Endodermal cell (in vitro differentiated cells): ENCODE measurements around the gene RDH14. TPM values are rescaled to one million over a fixed set of nuclear protein-coding genes. Genes with fewer than 3 reads are reported as not detected.

Experiments used
- DNase-seq: peaks from one replicate; pipeline ENCODE4 v3.0.0-alpha.2; 2017
- H3K27ac ChIP-seq: 2 replicates; pipeline ENCODE4 v1.5.1; 2013; ENCODE audit warnings: mild to moderate bottlenecking, low read depth, low read length, moderate library complexity
- H3K27me3 ChIP-seq: 2 replicates; pipeline ENCODE4 v1.6.1; 2013; ENCODE audit warnings: mild to moderate bottlenecking, low read length, moderate library complexity; ENCODE audit not compliant: insufficient read depth, control insufficient read depth, poor library complexity, severe bottlenecking
- H3K36me3 ChIP-seq: 2 replicates; pipeline ENCODE4 v1.7.0; 2013; ENCODE audit warnings: mild to moderate bottlenecking, low read length, moderate library complexity; ENCODE audit not compliant: control insufficient read depth, insufficient read depth
- H3K4me1 ChIP-seq: one replicate; pipeline ENCODE4 v1.7.0; 2013; ENCODE audit warnings: low read length; ENCODE audit not compliant: control insufficient read depth, insufficient read depth
- H3K4me3 ChIP-seq: 2 replicates; pipeline ENCODE4 v1.5.1; 2013; ENCODE audit warnings: mild to moderate bottlenecking, low read length, moderate library complexity
- H3K9ac ChIP-seq: 2 replicates; pipeline ENCODE4 v1.6.1; 2013; ENCODE audit warnings: mild to moderate bottlenecking, low read length, moderate library complexity; ENCODE audit not compliant: poor library complexity, severe bottlenecking; ENCODE audit errors: extremely low read depth
- H3K9me3 ChIP-seq: 2 replicates; pipeline ENCODE4 v1.6.1; 2013; ENCODE audit warnings: mild to moderate bottlenecking, low read length, moderate library complexity; ENCODE audit not compliant: control insufficient read depth
- H3K27ac Mint-ChIP-seq: 2 replicates; pipeline ENCODE4 v1.8.0; 2020; ENCODE audit warnings: mixed read lengths
- H3K27me3 Mint-ChIP-seq: 2 replicates; pipeline ENCODE4 v1.8.0; 2021; ENCODE audit warnings: mild to moderate bottlenecking, mixed read lengths; ENCODE audit not compliant: insufficient read depth
- H3K36me3 Mint-ChIP-seq: 2 replicates; pipeline ENCODE4 v1.8.0; 2020; ENCODE audit warnings: low read depth, mixed read lengths
- H3K4me1 Mint-ChIP-seq: 2 replicates; pipeline ENCODE4 v1.8.0; 2020; ENCODE audit warnings: mixed read lengths
- H3K4me3 Mint-ChIP-seq: 2 replicates; pipeline ENCODE4 v1.8.0; 2020; ENCODE audit warnings: mild to moderate bottlenecking, moderate library complexity, mixed read lengths
- H3K9me3 Mint-ChIP-seq: 2 replicates; pipeline ENCODE4 v1.8.0; 2020; ENCODE audit warnings: mild to moderate bottlenecking, mixed read lengths
- WGBS, 2 experiments: methylation state at CpG; one replicate each; pipeline versions ENCODE4 v1.1.5 to v1.1.7; 2013; ENCODE audit warnings: missing lambda C conversion rate in 2 of 2, mixed read lengths in 1 of 2; ENCODE audit not compliant: insufficient coverage in 1 of 2, insufficient read length in 1 of 2; 5-methylcytosine and 5-hydroxymethylcytosine counted together
- total RNA-seq, 2 donors: library from RNA; stranded (reverse); fragmentation: NEBNext Ultra II Directional in 1 of 2; extraction: Animal tissue kit (Norgen Biotek cat#: 25700) in 1 of 2; gene quantifications; 2 replicates in 1 of 2; 3 replicates in 1 of 2; pipeline ENCODE4 v1.2.1, GENCODE V29; 2021
- TF ChIP-seq, protein P1 (sequence below): fragments of 200-600 bp; sonication (generic); conservative IDR thresholded peaks from 2 replicates; pipeline ENCODE4 v1.5.0; 2021; ENCODE audit warnings: antibody characterized with exemption, mild to moderate bottlenecking

Gene RDH14
- total RNA-seq, 2 donors from 2014 or later, result 22.6 to 23.0 TPM

DNA sequence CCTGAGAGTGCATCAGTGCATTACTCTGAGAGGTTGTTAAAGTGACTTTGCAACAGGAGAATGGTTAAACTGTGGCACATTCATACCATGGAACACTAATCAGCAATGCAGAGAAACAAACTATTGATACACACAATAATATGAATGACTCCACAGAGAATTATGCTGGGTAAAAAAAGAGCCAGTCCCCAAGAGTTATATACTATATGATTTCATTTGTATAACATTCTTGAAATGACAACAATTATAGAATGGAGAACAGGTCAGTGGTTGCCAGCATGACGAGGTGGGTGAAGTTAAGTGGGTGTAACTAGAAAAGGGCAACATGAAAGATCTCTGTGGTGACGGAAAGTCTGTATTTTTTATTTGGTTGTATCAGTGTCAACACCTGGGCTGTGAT is 31.9 kb upstream of the RDH14 start:
- Mint-ChIP-seq H3K36me3 (no peaks in the 10 kb centered on the region), H3K4me3 (no peak overlapping the region), H3K27me3 (no peaks in the 10 kb centered on the region), H3K27ac (no peak overlapping the region), H3K9me3 (no peaks in the 10 kb centered on the region), H3K4me1 (no peaks in the 10 kb centered on the region)
- H3K9ac ChIP-seq, result no peak overlapping the region
- no peak overlapping the region for H3K27ac ChIP-seq
- TF ChIP-seq, protein P1, sequence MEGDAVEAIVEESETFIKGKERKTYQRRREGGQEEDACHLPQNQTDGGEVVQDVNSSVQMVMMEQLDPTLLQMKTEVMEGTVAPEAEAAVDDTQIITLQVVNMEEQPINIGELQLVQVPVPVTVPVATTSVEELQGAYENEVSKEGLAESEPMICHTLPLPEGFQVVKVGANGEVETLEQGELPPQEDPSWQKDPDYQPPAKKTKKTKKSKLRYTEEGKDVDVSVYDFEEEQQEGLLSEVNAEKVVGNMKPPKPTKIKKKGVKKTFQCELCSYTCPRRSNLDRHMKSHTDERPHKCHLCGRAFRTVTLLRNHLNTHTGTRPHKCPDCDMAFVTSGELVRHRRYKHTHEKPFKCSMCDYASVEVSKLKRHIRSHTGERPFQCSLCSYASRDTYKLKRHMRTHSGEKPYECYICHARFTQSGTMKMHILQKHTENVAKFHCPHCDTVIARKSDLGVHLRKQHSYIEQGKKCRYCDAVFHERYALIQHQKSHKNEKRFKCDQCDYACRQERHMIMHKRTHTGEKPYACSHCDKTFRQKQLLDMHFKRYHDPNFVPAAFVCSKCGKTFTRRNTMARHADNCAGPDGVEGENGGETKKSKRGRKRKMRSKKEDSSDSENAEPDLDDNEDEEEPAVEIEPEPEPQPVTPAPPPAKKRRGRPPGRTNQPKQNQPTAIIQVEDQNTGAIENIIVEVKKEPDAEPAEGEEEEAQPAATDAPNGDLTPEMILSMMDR, result no peak
- H3K4me3 ChIP-seq, result no peak overlapping the region
- no peaks in the 10 kb centered on the region for H3K36me3 ChIP-seq
- no peaks in the 10 kb centered on the region for H3K9me3 ChIP-seq
- WGBS, 2 experiments, result 80 to 92% methylated on average over 1 to 2 of the region's 2 CpGs
- no peak for DNase-seq
- H3K4me1 ChIP-seq, result no peaks in the 10 kb centered on the region
- no peaks in the 10 kb centered on the region for H3K27me3 ChIP-seq

DNA sequence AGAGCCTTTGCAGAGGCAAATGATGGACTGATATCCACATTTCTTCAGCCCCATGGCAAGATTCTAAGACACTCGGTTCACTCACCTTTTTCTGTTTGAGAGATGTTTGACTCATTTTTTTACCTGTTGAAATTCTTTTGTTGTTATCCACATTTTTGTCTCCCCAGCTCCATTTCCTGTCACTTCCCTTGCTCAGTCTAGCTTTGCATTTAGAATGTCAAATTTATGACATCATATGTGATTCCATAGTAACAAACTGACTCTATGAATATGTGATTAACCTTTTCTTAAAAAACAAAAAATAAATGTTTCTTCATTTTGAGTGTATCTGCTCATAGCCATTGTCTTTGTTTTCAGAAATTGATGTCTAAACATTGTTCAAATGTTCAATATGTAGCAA is 28.9 kb upstream of the RDH14 start, which contains the start of gene NT5C1B:
Gene NT5C1B (minus strand): TSS at position 216 of the 400 bp plus-strand sequence. CDS start 101 bp downstream, at position 115.
- Mint-ChIP-seq H3K4me3 (no peak within 1 kb of the TSS), H3K36me3 (no peaks in the 10 kb centered on the region), H3K4me1 (no peaks in the 10 kb centered on the region), H3K27me3 (no peaks in the 10 kb centered on the region), H3K9me3 (no peaks in the 10 kb centered on the region), H3K27ac (no peak within 1 kb of the TSS)
- Histone ChIP-seq H3K4me3 (no peak within 1 kb of the TSS), H3K9ac (no peak within 1 kb of the TSS), H3K4me1 (no peaks in the 10 kb centered on the region), H3K36me3 (no peaks in the 10 kb centered on the region), H3K27me3 (no peaks in the 10 kb centered on the region), H3K27ac (no peak within 1 kb of the TSS), H3K9me3 (no peaks in the 10 kb centered on the region)
- DNase-seq, result no peak
- 95% methylated on average over 1 of the region's 1 CpG; no CpG with 5 or more reads in 1 of the 2 experiments for WGBS, 2 experiments
- TF ChIP-seq, protein P1, result no peak

DNA sequence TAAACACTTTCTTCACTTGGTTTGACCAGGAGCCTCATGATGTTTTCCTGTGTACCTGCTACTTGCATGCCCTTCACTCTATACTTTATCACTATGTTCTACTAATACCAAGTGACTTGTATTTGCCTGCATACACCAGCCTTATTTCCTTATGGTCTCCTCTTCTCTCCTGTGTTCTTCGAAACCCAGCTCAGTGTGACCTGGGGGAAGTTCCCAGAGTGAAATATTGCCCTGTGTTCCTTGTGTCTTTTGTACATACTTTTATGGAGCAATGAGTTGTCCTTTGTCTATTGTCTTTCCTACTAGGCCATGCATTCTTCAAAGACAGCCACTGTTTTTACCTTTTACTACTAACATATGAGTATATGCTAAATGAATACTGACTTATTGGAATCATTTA is 28.3 kb upstream of the RDH14 start:
- Mint-ChIP-seq H3K4me3 (no peak overlapping the region), H3K36me3 (no peaks in the 10 kb centered on the region), H3K4me1 (no peaks in the 10 kb centered on the region), H3K27ac (no peak overlapping the region), H3K27me3 (no peaks in the 10 kb centered on the region), H3K9me3 (peaks cover 2% of the 10 kb centered on the region)
- TF ChIP-seq, protein P1, result no peak
- Histone ChIP-seq H3K27me3 (no peaks in the 10 kb centered on the region), H3K9ac (no peak overlapping the region), H3K4me1 (no peaks in the 10 kb centered on the region), H3K36me3 (no peaks in the 10 kb centered on the region), H3K9me3 (no peaks in the 10 kb centered on the region), H3K4me3 (no peak overlapping the region), H3K27ac (no peak overlapping the region)
- WGBS, 2 experiments, result 100% methylated on average over 1 of the region's 1 CpG; no CpG with 5 or more reads in 1 of the 2 experiments
- no peak for DNase-seq
